Measurements from ENCODE around the gene AMPH. TPM values are rescaled to one million over a fixed set of nuclear protein-coding genes. Genes with fewer than 3 reads are reported as not detected.

AMPH gene
- total and polyA plus RNA-seq, 2 donors (not counting 1 experiment from before 2014, with no cell fraction given) = 2.4 to 3.6 TPM

DNA sequence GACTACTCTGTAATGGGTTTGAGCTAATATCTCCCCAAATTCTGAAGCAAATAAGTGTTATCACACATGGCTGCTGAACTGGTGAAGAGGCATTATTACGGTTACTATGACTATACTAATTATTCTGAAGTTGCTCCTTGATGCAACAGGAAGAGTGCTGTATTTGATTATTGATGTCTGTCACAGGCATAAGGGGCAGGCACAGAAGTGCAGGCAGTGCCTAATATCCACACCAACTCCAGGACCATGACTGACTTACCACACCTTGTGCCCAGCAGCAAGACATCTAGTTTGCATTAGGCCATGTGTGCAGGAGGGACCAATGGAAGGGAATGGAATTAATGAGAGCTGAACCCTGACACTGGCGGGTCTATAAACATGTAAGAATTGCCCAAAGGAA, 62.7 kb downstream of the AMPH start:
- no peak for TF ChIP-seq EZH2 (IDR thresholded peaks at IDR 0.05; ENCODE audit: low read length, missing control alignments)
- TF ChIP-seq, protein P1, sequence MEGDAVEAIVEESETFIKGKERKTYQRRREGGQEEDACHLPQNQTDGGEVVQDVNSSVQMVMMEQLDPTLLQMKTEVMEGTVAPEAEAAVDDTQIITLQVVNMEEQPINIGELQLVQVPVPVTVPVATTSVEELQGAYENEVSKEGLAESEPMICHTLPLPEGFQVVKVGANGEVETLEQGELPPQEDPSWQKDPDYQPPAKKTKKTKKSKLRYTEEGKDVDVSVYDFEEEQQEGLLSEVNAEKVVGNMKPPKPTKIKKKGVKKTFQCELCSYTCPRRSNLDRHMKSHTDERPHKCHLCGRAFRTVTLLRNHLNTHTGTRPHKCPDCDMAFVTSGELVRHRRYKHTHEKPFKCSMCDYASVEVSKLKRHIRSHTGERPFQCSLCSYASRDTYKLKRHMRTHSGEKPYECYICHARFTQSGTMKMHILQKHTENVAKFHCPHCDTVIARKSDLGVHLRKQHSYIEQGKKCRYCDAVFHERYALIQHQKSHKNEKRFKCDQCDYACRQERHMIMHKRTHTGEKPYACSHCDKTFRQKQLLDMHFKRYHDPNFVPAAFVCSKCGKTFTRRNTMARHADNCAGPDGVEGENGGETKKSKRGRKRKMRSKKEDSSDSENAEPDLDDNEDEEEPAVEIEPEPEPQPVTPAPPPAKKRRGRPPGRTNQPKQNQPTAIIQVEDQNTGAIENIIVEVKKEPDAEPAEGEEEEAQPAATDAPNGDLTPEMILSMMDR (conservative IDR thresholded peaks at IDR 0.05 in 1 of 2, IDR thresholded peaks at IDR 0.05 in 1 of 2; ENCODE audit: low read depth in 1 of 2, low read length in 2 of 2) = no peak
- Histone ChIP-seq H3K9me3 (ENCODE audit: control insufficient read depth, insufficient read depth, low read depth, low read length) (no peaks in the 10 kb centered on the region), H3K27ac (ENCODE audit: insufficient read depth, low read length) (no peak overlapping the region), H4K20me1 (ENCODE audit: control insufficient read depth, extremely low read depth, insufficient read depth, low read length) (no peaks in the 10 kb centered on the region), H3K79me2 (ENCODE audit: control insufficient read depth, insufficient read depth, low read length) (no peaks in the 10 kb centered on the region), H3K9ac (ENCODE audit: insufficient read depth, low read length) (no peak overlapping the region), H2AFZ (ENCODE audit: low read length) (no peak overlapping the region), H3K27me3 (ENCODE audit: control insufficient read depth, insufficient read depth, low read length) (no peaks in the 10 kb centered on the region), H3K36me3 (ENCODE audit: control insufficient read depth, insufficient read depth, low read length) (no peaks in the 10 kb centered on the region), H3K4me2 (ENCODE audit: extremely low read depth, insufficient read depth, low read length) (no peak overlapping the region), H3K4me1 (ENCODE audit: control insufficient read depth, extremely low read depth, insufficient read depth, low read length) (no peaks in the 10 kb centered on the region), H3K4me3 (replicated peaks in 1 of 4; ENCODE audit: control extremely low read depth in 1 of 4, insufficient read depth in 1 of 4, low read depth in 3 of 4, low read length in 4 of 4) (no peak overlapping the region)
- no peak for DNase-seq (ENCODE audit: low read depth in 2 of 2)

DNA sequence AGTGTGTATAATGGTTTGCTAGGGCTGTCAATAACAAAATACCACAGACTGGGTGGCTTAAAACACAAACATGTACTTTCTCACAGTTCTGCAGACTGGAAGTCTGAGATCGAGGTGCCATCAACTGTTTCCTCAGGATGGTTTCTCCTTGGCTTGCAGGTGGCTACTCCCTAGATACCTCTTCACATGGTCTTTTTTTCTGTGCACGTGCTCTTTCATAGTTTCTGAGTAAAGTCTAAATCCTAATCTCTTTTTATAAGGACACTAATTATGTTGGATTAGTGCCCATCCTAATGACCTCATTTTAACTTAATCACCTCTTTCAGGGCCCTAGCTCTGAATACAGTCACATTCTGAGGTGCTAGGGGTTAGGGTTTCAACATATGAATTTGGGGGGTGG, 65.9 kb downstream of the AMPH start:
- no peak overlapping the region for H3K4me2 ChIP-seq (ENCODE audit: extremely low read depth, insufficient read depth, low read length)
- H3K79me2 ChIP-seq (ENCODE audit: control insufficient read depth, insufficient read depth, low read length) = no peaks in the 10 kb centered on the region
- no peak overlapping the region for H3K4me3 ChIP-seq (replicated peaks in 1 of 4; ENCODE audit: control extremely low read depth in 1 of 4, insufficient read depth in 1 of 4, low read depth in 3 of 4, low read length in 4 of 4)
- H3K9ac ChIP-seq (ENCODE audit: insufficient read depth, low read length) = no peak overlapping the region
- DNase-seq (ENCODE audit: low read depth in 2 of 2) = no peak
- no peaks in the 10 kb centered on the region for H4K20me1 ChIP-seq (ENCODE audit: control insufficient read depth, extremely low read depth, insufficient read depth, low read length)
- no peak overlapping the region for H3K27ac ChIP-seq (ENCODE audit: insufficient read depth, low read length)
- no peaks in the 10 kb centered on the region for H3K36me3 ChIP-seq (ENCODE audit: control insufficient read depth, insufficient read depth, low read length)
- no peak overlapping the region for H2AFZ ChIP-seq (ENCODE audit: low read length)
- H3K27me3 ChIP-seq (ENCODE audit: control insufficient read depth, insufficient read depth, low read length) = no peaks in the 10 kb centered on the region
- no peak for TF ChIP-seq EZH2 (IDR thresholded peaks at IDR 0.05; ENCODE audit: low read length, missing control alignments)
- TF ChIP-seq, protein P1 (conservative IDR thresholded peaks at IDR 0.05 in 1 of 2, IDR thresholded peaks at IDR 0.05 in 1 of 2; ENCODE audit: low read depth in 1 of 2, low read length in 2 of 2) = no peak
- H3K9me3 ChIP-seq (ENCODE audit: control insufficient read depth, insufficient read depth, low read depth, low read length) = no peaks in the 10 kb centered on the region
- H3K4me1 ChIP-seq (ENCODE audit: control insufficient read depth, extremely low read depth, insufficient read depth, low read length) = no peaks in the 10 kb centered on the region

DNA sequence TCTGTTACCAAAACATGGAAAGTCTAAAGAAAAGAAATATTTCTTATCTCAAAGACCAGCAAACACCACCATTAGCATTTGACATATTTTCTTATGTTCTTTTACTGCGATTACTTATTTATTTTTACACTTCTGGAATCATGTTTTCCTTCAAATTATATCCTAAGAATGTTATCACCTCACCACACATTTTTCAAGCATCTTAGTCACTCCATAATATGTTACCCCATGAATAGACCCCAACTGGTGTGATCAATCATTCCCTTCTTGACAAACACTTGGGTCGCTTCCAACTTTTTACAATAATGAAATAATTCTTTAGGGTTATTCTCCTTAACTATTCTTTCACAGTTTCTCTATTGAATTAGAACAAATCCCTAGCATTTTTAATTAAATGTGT, 67.4 kb downstream of the AMPH start:
- TF ChIP-seq EZH2 (IDR thresholded peaks at IDR 0.05; ENCODE audit: low read length, missing control alignments) = no peak
- TF ChIP-seq, protein P1 (conservative IDR thresholded peaks at IDR 0.05 in 1 of 2, IDR thresholded peaks at IDR 0.05 in 1 of 2; ENCODE audit: low read depth in 1 of 2, low read length in 2 of 2) = no peak
- Histone ChIP-seq H3K4me3 (replicated peaks in 1 of 4; ENCODE audit: control extremely low read depth in 1 of 4, insufficient read depth in 1 of 4, low read depth in 3 of 4, low read length in 4 of 4) (no peak overlapping the region), H3K27me3 (ENCODE audit: control insufficient read depth, insufficient read depth, low read length) (no peaks in the 10 kb centered on the region), H3K9me3 (ENCODE audit: control insufficient read depth, insufficient read depth, low read depth, low read length) (no peaks in the 10 kb centered on the region), H3K79me2 (ENCODE audit: control insufficient read depth, insufficient read depth, low read length) (no peaks in the 10 kb centered on the region), H3K4me1 (ENCODE audit: control insufficient read depth, extremely low read depth, insufficient read depth, low read length) (no peaks in the 10 kb centered on the region), H3K36me3 (ENCODE audit: control insufficient read depth, insufficient read depth, low read length) (no peaks in the 10 kb centered on the region), H2AFZ (ENCODE audit: low read length) (no peak overlapping the region), H3K4me2 (ENCODE audit: extremely low read depth, insufficient read depth, low read length) (no peak overlapping the region), H4K20me1 (ENCODE audit: control insufficient read depth, extremely low read depth, insufficient read depth, low read length) (no peaks in the 10 kb centered on the region), H3K9ac (ENCODE audit: insufficient read depth, low read length) (no peak overlapping the region), H3K27ac (ENCODE audit: insufficient read depth, low read length) (no peak overlapping the region)
- DNase-seq (ENCODE audit: low read depth in 2 of 2) = peak in 1 of 2 donors; percentile 38
